Measurements from ENCODE around the gene WHAMM.

The WHAMM gene

GRCh38 chr15:82809308-82810060, at the start of gene WHAMM:
TSS of gene WHAMM (plus strand) at chr15:82809628. CDS start at chr15:82809727, 99 bp downstream.
- TF ChIP-seq TCF12 (IDR thresholded peaks at IDR 0.05; ENCODE audit: low read depth) = no peak
- TF ChIP-seq CREB1 (IDR thresholded peaks at IDR 0.05; ENCODE audit: low read depth) = peak; percentile 27; the same call in 1 of the 2 replicates
- TF ChIP-seq CEBPB (IDR thresholded peaks at IDR 0.05) = peak; percentile 82
- no peak for TF ChIP-seq ZBTB7A (IDR thresholded peaks at IDR 0.05; ENCODE audit: low read depth)
- peak; percentile 87 for TF ChIP-seq TAF1 (IDR thresholded peaks at IDR 0.05; ENCODE audit: low read depth)
- no peak for TF ChIP-seq RAD21 (IDR thresholded peaks at IDR 0.05; ENCODE audit: low read depth)
- no peak for TF ChIP-seq EGR1 (IDR thresholded peaks at IDR 0.05)
- TF ChIP-seq FOXM1 (IDR thresholded peaks at IDR 0.05; ENCODE audit: borderline replicate concordance, low read depth) = no peak
- TF ChIP-seq YY1 (IDR thresholded peaks at IDR 0.05; ENCODE audit: low read depth) = peak; percentile 79; the same call in 1 of the 2 replicates
- no peak for TF ChIP-seq EP300 (IDR thresholded peaks at IDR 0.05; ENCODE audit: borderline replicate concordance)
- peak; percentile 68; the same call in 1 of the 2 replicates for TF ChIP-seq USF1 (IDR thresholded peaks at IDR 0.05)
- TF ChIP-seq MAX (IDR thresholded peaks at IDR 0.05) = peak; percentile 62; the same call in 1 of the 2 replicates
- no peak for TF ChIP-seq TEAD4 (IDR thresholded peaks at IDR 0.05)
- no peak for TF ChIP-seq REST (IDR thresholded peaks at IDR 0.05; ENCODE audit: low read depth)
- peak; percentile 30; the same call in 1 of the 2 replicates for TF ChIP-seq NFIC (IDR thresholded peaks at IDR 0.05)

GRCh38 chr15:82763361-82764116, 45.9 kb upstream of the WHAMM start:
- TF ChIP-seq FOXM1 (IDR thresholded peaks at IDR 0.05; ENCODE audit: borderline replicate concordance, low read depth) = no peak
- no peak for TF ChIP-seq TEAD4 (IDR thresholded peaks at IDR 0.05)
- no peak for TF ChIP-seq EGR1 (IDR thresholded peaks at IDR 0.05)
- no peak for TF ChIP-seq RAD21 (IDR thresholded peaks at IDR 0.05; ENCODE audit: low read depth)
- no peak for TF ChIP-seq YY1 (IDR thresholded peaks at IDR 0.05; ENCODE audit: low read depth)
- no peak for TF ChIP-seq REST (IDR thresholded peaks at IDR 0.05; ENCODE audit: low read depth)
- TF ChIP-seq USF1 (IDR thresholded peaks at IDR 0.05) = no peak
- TF ChIP-seq EP300 (IDR thresholded peaks at IDR 0.05; ENCODE audit: borderline replicate concordance) = no peak
- no peak for TF ChIP-seq ZBTB7A (IDR thresholded peaks at IDR 0.05; ENCODE audit: low read depth)
- no peak for TF ChIP-seq CREB1 (IDR thresholded peaks at IDR 0.05; ENCODE audit: low read depth)
- no peak for TF ChIP-seq TCF12 (IDR thresholded peaks at IDR 0.05; ENCODE audit: low read depth)
- TF ChIP-seq CEBPB (IDR thresholded peaks at IDR 0.05) = no peak

GRCh38 chr15:82764117-82764490, 45.3 kb upstream of the WHAMM start:
- TF ChIP-seq MAX (IDR thresholded peaks at IDR 0.05) (no peak), FOXM1 (IDR thresholded peaks at IDR 0.05; ENCODE audit: borderline replicate concordance, low read depth) (no peak), ZBTB7A (IDR thresholded peaks at IDR 0.05; ENCODE audit: low read depth) (no peak), RAD21 (IDR thresholded peaks at IDR 0.05; ENCODE audit: low read depth) (no peak), CEBPB (IDR thresholded peaks at IDR 0.05) (no peak), TEAD4 (IDR thresholded peaks at IDR 0.05) (no peak), EGR1 (IDR thresholded peaks at IDR 0.05) (no peak), NFIC (IDR thresholded peaks at IDR 0.05) (no peak), USF1 (IDR thresholded peaks at IDR 0.05) (no peak)

GRCh38 chr15:82764740-82765139, 44.7 kb upstream of the WHAMM start:
- no peak for TF ChIP-seq TEAD4 (IDR thresholded peaks at IDR 0.05)
- no peak for TF ChIP-seq USF1 (IDR thresholded peaks at IDR 0.05)
- TF ChIP-seq EGR1 (IDR thresholded peaks at IDR 0.05) = no peak
- TF ChIP-seq MAX (IDR thresholded peaks at IDR 0.05) = no peak
- TF ChIP-seq RAD21 (IDR thresholded peaks at IDR 0.05; ENCODE audit: low read depth) = no peak
- no peak for TF ChIP-seq FOXM1 (IDR thresholded peaks at IDR 0.05; ENCODE audit: borderline replicate concordance, low read depth)
- TF ChIP-seq CEBPB (IDR thresholded peaks at IDR 0.05) = no peak
- no peak for TF ChIP-seq ZBTB7A (IDR thresholded peaks at IDR 0.05; ENCODE audit: low read depth)
- TF ChIP-seq TAF1 (IDR thresholded peaks at IDR 0.05; ENCODE audit: low read depth) = no peak
- TF ChIP-seq EP300 (IDR thresholded peaks at IDR 0.05; ENCODE audit: borderline replicate concordance) = no peak
- TF ChIP-seq YY1 (IDR thresholded peaks at IDR 0.05; ENCODE audit: low read depth) = no peak
- no peak for TF ChIP-seq TCF12 (IDR thresholded peaks at IDR 0.05; ENCODE audit: low read depth)
- TF ChIP-seq CREB1 (IDR thresholded peaks at IDR 0.05; ENCODE audit: low read depth) = no peak
- no peak for TF ChIP-seq NFIC (IDR thresholded peaks at IDR 0.05)
- TF ChIP-seq REST (IDR thresholded peaks at IDR 0.05; ENCODE audit: low read depth) = no peak
